Measurements from ENCODE around the gene CCDC157. TPM values are rescaled to one million over a fixed set of nuclear protein-coding genes. Genes with fewer than 3 reads are reported as not detected.
A peak's percentile ranks its signal among the peaks of the same experiment; 100 is the strongest.

Gene CCDC157
- total RNA-seq, 4 donors from 2014 or later = 0.99 to 1.9 (median 1.5) TPM

GRCh38 chr22:30309951-30310741, 46.7 kb upstream of the CCDC157 start:
- no peaks in the 10 kb centered on the region for H3K9me3 ChIP-seq
- H3K4me1 ChIP-seq = peaks cover 21 to 100% (median 64%) of the 10 kb centered on the region in 3 donors
- no peak overlapping the region for H3K4me3 ChIP-seq
- peak; percentile 78 for ATAC-seq
- no peaks in the 10 kb centered on the region for H3K36me3 ChIP-seq
- peak overlapping the region; percentile 64 to 90 (median 88) for H3K27ac ChIP-seq
- WGBS, 2 donors (ENCODE audit: low coverage in 1 of 2) = 31 to 59% methylated on average over 3 of the region's 7 CpGs
- TF ChIP-seq EP300 (IDR thresholded peaks at IDR 0.05) (no peak), POLR2AphosphoS5 (IDR thresholded peaks at IDR 0.05) (peak; percentile 97), CTCF (IDR thresholded peaks at IDR 0.05) (no peak), POLR2A (IDR thresholded peaks at IDR 0.05) (no peak)
- H3K27me3 ChIP-seq = no peaks in the 10 kb centered on the region

- ATAC-seq = peak; percentile 89
- Histone ChIP-seq H3K4me3 (peak overlapping the region in 1 of 2 donors; percentile 4), H3K36me3 (no peaks in the 10 kb centered on the region), H3K4me1 (peaks cover 12 to 100% (median 58%) of the 10 kb centered on the region in 3 donors), H3K27me3 (no peaks in the 10 kb centered on the region), H3K27ac (peak overlapping the region; percentile 64 to 90 (median 88)), H3K9me3 (no peaks in the 10 kb centered on the region)
- peak; percentile 93 for TF ChIP-seq POLR2AphosphoS5 (IDR thresholded peaks at IDR 0.05)
- TF ChIP-seq CTCF (IDR thresholded peaks at IDR 0.05) = no peak
- WGBS, 2 donors (ENCODE audit: low coverage in 1 of 2) = 19 to 46% methylated on average over 6 to 7 of the region's 8 CpGs
Measured at GRCh38 chr22:30310881-30311771, 45.7 kb upstream of the CCDC157 start.

GRCh38 chr22:30312053-30312452, 44.8 kb upstream of the CCDC157 start:
- peak; percentile 8 for ATAC-seq

More at GRCh38 chr22:30312053-30312452, 44.8 kb upstream of the CCDC157 start:
- Histone ChIP-seq H3K27ac (peak overlapping the region; percentile 64 to 90 (median 88)), H3K4me3 (no peak overlapping the region), H3K9me3 (no peaks in the 10 kb centered on the region), H3K36me3 (no peaks in the 10 kb centered on the region), H3K27me3 (no peaks in the 10 kb centered on the region), H3K4me1 (peaks cover 12 to 100% (median 54%) of the 10 kb centered on the region in 3 donors)
- TF ChIP-seq EP300 (IDR thresholded peaks at IDR 0.05) (no peak), POLR2A (IDR thresholded peaks at IDR 0.05) (no peak), CTCF (IDR thresholded peaks at IDR 0.05) (no peak), POLR2AphosphoS5 (IDR thresholded peaks at IDR 0.05) (peak; percentile 54)
- 36 to 67% methylated on average over 3 to 4 of the region's 6 CpGs for WGBS, 2 donors (ENCODE audit: low coverage in 1 of 2)

Measured in gastroesophageal sphincter (tissue), 4 donors.